HK-2 (cell line): ENCODE data around the gene HDAC3.

ENCODE experiments used
- DNase-seq: peaks from one replicate; pipeline ENCODE4 v3.0.0-alpha.2; 2018; ENCODE audit not compliant: unreplicated experiment

HDAC3 gene

DNA sequence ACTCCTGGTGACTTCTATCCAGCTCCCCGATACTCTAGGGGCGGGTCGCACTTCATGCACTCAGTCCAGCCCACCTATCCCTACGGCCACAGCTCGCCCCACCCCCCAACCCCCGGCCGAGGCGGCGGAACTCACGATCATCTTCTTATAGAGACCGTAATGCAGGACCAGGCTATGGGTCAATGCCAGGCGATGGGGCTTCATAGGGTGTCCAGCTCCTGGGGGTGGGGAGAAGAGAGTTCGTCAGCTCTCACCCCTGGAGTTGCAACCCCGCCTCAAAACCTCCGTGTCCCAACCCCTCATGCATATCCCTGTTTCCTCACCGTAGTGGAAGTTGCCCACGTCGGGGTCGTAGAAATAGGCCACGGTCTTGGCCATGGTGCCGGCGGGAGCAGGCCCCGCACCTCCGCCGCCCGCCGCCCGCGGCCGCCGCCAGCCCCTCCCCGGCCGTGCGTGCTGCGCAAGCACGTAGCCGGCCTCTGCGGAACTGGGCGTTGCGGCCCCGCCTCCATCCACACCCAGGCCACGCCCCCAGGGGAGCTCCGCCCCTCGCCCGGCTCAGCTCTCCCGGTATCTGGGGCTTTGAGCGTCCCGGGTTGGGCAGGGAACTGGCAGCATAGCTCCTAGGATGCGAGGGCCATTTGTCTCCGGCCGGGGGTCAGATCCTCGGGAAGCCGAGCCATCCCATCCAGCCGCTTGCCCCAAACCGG is at the start of gene HDAC3, which contains the start of gene RELL2:
TSS of gene HDAC3 (minus strand) at position 437 of the 710 bp plus-strand sequence. CDS start at position 378, 59 bp downstream.
TSS of gene RELL2 (plus strand) at position 585 of the 710 bp plus-strand sequence. CDS start 1,229 bp downstream, outside the sequence.
- peak; percentile 86 for DNase-seq

DNA sequence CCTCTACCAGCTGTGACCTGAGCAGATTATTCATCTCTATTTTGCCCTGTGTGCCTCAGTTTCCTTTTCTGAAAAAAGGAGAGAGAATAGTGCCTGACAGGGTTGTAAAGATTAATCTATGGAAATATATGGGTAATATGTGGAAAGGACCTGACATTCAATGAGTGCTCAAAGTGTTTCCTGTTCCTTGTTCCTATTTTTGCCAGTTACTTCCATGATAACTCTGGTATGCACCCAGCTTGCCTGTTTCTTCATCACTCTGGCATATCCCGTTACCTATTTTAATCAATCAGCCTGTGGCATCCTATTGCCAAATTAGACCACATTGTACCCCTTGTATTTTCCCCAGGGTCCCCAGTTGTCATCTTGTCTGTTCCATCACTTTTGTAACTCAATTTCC is 48.9 kb upstream of the HDAC3 start:
- no peak for DNase-seq

DNA sequence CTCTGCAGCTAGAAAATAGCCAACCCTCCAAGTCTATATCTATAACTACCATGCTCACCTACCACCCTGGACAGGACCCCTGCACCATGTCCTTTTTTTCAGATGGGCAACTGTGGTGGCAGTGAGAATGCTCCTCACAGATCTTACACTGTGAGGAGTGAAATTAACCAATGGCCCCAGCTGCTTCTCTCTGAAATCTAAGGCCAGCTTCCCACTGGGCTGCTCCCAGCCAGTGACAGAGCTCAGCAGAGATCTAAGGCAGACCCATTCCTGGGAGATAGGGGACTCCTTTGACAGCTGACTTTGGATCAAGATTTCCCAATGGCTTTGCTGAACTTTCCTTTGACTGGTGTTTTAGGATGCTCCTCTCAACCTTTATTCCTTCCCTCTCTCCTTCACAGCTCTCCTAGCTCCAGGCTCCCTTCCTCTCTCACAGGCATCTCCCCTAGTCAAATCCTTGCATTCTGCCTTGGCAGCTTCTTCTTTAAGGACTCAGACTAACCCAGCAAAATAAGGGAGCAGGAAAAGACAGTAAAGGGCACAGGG is 47.0 kb upstream of the HDAC3 start:
- DNase-seq, result no peak

DNA sequence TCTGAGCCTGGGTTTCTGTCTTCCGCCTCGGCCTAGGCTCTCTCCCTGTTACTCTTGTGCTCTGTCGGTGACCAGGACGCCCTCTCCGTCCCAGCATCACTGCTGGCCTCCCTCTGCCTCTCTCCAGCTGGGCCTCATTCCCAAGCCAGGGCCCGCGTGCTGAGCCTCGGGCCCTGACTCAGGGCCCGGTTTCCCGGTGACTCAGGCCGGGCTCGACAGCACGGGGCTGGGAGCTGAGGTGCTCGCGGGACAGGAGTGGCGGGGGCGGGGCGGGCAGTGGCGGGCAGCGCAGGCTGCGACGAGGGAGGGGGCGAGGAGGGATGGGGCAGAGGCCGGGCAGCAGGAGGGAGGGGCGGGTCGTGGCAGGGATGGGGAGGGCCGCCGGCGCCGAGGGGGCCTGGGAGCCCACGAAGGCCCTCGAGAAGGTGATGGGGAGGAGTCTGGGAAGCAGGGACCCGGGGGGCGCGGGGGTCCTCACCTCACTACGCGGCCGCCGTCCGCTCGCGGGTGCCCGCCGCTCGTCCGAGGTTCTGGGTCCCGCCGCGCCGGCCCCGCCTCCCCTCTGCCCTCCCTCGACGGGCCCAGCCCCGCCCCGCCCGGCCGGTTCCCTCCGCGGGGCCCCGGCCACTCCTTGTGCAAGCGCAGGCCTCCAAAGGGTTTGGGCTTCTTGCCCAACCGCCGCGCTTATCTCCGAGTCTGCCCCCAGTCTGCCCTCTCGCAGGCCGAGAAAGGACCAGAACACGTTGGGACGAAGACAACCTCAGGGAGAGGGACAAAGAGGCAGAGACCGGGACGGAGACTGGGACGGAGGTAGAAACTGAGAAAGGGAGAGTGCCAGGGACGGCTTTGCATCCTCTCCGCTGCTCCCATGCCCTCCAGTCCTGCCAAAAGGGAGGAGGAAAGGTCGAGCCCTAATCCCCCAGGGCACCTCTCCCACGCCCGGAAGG is 45.3 kb upstream of the HDAC3 start, which contains the start of gene ARAP3:
TSS of gene ARAP3 (minus strand) at position 536 of the 947 bp plus-strand sequence. CDS start 1,744 bp downstream, outside the sequence.
- DNase-seq, result peak; percentile 84

DNA sequence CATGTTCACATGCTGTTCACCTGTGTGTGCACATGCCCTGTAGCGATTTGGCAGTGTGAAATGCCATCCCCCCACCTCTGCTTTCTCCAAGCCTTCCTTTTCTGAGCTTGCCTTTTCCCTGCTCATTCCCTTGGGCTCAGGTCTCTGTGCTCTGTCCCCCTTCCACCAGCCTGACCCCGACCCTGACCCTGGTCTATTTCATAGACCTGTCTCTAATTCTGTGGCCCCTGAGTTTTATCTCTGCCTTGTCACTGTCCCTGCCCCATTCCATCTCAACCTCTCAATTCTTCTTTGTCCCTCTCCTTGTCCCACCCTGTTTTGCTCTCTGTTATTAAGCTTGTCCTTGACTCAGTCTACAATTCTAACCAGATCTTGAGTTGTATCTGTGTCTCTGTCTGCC is 44.6 kb upstream of the HDAC3 start:
- no peak for DNase-seq

DNA sequence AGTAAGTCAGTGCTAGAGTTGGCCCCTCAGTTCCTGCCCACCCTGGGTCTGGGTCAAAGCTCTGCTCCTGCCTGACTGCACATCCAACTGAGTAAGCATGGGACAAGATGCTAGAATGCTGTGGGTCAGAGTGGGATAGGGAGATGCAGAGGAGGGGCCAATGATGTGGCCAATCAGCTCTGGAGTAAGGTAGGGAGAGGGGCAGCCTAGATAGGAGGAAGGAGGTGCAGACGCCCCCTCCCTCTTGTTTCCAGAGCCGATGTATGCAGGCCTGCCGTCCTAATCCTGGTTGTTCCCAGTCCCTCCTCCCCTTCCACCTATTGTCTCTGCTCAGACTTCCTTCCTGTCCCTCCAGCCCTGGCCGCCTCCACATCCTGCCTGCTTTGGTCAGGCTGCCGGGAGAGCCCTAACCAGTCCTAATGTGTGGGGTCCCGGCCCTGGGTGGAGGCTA is 44.1 kb upstream of the HDAC3 start:
- peak; percentile 65 for DNase-seq

DNA sequence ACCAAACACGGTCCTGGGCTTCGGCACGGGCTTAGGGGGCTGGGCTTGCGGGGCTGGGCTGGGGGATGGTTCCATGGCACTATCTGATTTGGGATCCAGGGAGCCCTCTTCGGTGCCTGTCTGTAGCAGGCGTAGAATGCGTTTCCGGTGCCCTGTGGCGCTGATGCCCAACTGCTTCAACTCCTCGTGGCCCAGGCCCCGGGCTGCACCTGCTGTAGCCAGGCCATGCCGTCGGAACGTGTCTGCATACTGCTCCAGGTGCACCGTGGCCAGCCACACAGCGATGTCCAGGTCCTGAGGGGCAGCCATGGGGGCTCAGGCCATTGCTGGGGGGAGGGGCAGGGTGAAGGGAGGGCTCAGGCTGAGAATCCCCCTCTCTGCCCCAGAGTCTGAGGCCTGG is 43.5 kb upstream of the HDAC3 start:
- no peak for DNase-seq

DNA sequence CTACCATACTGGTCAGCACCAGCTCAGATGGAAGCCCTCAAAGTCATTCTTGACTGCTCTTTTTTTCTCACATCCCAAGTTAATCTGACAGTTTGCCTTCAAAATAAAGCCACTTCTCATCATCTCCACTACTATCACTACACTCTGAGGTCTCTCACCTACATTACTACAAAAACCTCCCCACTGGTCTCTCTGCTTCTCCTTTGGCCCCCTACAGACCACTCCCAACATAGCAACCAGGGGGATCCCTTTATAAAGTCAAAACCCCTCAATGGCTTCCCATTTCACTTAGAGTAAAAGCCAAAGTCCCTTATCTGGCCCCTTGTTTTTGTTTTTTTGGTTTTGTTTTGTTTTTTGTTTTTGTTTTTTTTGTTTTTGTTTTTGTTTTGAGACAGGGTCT is 40.8 kb upstream of the HDAC3 start:
- DNase-seq, result no peak

DNA sequence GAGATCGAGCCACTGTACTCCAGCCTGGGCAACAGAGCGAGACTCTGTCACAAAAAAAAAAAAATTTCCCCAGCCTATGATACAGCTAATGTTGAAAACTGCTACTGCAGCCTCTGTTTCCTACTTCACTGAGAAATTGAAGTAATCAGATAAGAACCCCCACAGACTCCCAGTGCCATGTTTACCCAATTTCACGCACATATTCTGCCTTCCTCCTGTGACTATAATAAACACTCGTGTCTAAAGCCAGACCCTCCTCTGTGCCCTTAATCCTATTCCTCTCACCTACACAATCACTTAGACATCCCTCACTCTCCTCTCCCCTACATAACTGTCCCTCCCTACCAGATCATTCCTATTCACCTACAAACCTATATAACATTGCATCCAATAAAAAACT is 39.0 kb upstream of the HDAC3 start:
- no peak for DNase-seq

DNA sequence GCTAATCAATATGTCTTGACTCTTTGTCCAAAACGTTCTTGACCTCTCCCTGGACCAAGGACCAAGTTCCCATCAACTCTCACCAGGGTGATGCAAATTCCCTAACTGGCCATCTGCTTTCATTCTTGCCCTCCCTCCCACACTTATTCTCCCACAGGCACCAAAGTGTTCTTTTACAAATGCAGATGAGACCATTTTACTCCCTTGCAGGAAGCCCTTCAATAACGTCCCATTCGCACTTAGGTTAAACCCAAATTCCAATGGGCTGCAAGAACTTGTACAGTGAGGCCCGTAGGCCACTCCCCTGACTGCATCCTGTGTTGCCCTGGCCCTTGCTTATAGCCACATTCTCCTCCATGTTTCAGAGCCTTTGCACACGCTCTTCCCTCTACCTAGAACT is 38.1 kb upstream of the HDAC3 start:
- no peak for DNase-seq

DNA sequence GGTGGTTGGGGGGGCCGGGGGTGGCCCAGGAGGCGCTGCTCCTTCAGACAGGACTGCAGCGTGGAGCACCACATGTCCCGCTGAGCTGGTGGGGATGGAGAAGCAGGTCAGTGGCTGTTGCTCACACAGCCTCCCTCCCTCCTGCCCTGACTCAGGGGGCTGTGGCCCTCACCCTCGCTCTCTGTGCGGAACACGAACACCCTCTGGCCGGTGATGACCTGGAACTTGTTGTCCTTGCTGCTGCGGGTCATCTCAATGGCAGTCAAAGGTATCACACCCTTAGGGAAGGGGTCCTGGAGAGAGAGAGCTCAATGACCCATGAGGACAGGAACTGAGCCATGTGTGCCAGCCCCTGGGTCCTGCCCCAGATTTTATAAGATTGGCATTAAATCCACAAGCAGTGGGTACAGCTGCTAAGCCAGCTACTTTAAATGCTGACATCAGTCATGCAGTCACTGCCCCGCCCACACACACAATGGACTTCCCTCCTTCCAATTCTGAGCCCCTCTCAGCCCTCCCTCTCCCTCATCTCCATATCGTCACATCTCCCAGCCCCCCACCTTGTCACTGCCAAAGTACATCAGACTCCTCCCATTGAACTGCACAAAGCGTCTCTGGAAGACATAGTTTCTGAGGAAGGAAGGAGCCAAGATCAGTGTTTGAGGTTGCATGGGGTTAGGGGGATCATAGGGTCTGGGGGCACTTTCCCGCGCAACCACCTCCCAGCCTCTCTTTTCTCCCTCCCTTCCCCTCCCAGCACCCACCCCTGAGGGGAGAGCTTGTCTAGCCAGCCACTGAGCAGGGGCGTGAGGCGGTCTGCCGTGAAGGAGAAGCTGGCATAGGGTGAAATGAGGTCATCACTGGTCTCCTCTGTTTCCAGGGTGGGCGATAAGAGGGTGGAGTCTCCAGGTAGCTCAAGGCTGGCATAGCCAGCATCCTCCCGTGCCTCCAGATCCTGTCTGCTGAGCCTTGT is 36.5 kb upstream of the HDAC3 start:
- no peak for DNase-seq

DNA sequence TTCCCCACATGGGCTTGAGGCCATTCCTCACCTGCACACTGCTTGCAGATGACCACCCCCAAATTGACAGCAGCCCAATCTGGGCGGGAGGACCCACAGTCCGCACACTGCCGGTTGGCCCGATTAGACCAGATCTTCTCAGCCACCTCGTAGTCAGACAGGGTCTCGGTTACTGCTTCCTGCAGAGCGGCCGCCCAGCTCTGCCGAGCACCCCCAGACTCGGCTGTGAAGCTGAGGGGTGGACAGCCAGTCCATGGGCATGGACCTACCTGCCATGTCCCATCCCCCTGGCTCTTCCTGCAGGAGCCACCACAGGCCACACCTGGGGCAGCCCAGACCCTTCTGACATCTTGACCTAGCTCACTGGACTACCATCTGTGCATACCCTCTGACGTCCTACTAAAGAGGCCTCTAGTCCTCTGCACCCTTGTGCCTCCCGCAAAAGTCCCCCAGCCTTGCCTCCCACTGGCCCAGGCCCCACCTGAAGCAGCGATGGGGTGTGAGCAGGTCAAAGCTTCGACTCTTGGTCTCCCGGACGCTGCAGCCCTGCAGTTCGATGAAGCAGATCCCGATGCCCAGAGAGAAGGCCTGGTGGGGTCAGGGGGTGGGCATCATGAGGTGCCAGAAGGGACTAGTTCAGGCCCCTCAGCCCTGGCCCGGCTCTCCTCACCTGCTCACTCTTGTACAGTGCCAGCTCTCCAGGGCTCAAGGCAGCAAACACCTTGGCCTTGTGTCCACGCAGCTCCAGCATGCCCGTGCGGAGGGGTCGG is 35.6 kb upstream of the HDAC3 start:
- no peak for DNase-seq

DNA sequence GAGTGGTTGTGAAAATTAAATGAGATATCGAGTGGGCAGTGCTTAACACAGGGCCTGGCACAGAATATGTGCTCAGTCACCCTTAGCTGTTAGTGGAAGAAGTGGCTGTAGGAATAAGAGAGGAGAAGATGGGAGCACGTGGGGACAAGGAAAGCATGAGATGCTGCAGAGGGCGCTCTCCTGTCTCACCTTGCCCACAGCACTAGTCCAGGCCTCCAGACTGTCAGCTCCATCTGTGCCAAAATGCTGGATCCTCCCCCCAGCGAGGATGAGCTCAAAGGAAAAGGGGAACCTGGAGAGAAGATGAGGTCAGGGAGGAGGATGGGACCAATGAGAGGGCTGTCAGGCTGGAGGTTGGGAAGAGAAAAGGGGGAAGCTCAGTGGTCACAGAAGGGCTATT is 32.9 kb upstream of the HDAC3 start:
- DNase-seq, result no peak

DNA sequence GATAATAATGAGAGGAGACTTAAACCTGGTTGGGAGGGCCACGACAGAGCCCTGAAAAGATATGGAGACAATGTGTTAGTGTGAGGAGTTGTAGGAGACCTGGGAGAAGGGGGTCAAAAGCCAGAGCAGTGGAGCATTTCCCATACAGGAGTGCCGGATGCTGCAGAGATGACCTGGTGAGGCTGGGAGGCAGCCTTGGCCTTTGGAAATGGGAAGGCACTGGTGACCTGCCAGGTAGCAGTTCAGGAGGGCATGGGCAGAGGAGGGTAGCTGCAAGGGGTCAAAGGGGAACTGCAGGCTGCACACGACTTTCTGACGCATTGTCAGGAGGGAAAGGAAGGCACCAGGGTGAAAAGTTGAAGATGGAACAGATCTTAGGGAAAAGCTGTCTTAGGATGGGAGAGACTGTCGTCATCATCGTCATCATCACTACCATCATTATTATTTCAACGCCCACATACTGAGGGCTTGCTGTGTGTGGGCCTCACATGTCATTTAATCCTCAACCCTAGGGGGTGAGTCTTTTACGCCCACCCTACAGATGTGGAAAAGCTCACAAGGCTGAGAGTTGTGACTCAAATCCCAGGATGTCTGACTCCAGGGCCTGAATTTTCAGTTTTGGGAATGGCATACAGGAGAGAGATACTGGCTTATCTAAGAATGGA is 32.1 kb upstream of the HDAC3 start:
- DNase-seq, result no peak

DNA sequence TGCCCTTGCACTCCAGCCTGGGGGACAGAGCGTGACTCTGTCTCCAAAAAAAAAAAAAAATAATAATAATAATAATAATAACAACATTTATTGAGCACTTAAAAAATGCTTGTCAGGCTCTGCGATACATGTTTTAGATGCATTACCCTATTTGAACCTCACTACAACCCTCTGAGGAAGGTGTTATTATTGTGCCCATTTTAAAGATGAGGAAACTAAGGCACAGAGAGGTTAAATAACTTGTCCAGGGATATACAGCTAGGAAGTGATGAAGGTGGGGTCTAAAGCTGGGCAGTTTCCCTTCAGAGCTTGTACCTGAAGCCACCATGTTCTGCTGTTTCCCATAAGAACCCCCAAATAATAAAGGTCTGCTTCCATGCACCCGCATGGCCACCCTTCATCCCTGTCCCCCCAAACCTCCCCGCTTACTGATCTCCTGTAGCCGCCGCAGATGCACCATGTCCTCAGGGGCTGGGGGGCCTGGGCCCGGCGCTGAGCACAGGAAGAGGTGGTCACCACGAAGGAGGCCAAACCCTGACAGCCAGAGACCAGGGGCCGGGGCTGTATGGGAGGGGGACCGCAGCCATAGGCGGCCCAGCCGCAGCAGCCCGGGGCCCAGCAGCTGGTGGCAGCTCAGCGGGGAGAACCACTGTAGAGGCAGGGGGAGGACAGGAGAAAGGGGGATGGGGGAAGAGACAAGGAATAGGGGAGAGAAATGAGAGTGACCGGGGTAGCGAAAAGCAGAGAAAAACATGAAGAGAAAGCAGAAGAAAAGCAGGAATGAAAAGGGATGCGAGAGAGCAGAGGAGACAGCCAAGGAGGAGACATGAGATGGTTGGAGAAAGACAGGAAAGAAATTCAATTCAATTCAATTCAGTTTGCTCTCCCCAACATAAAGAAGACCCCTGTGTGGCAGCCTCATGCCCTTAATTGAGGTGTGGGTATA is 29.6 kb upstream of the HDAC3 start:
- DNase-seq, result no peak

DNA sequence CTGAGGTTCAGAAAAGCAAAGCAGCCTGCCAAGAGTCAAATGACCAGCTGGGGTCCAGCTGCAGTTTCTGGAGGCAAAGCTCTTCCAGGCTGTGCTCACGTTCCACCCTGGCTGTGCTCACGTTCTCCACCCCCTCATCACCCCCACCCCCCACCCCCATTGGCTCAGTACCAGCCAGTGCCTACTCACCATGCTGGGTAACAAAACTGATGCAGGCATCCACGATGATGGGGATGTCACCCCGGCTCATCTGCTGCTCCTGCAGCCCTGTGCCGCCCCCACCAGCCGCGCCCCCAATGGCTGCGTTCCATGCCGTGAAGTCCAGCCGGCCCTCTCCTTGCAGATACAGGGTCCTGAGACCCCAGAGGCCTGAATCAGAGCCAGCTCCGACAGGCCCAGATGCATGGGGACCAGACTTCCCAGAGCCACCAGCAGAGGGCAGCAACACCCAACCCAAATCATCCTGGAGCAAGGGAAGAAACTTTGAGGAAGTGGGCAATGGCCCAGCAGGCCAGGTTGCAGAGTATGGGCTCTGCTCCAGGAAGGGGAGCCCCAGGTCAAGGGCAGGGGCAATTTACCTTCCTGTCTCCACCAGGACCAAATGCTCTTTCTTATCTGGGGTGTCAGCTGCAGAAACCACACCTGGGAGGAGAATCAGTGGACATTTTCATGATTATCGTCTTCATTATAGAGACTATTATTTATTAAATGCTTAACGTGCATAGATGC is 28.2 kb upstream of the HDAC3 start:
- peak; percentile 68 for DNase-seq

DNA sequence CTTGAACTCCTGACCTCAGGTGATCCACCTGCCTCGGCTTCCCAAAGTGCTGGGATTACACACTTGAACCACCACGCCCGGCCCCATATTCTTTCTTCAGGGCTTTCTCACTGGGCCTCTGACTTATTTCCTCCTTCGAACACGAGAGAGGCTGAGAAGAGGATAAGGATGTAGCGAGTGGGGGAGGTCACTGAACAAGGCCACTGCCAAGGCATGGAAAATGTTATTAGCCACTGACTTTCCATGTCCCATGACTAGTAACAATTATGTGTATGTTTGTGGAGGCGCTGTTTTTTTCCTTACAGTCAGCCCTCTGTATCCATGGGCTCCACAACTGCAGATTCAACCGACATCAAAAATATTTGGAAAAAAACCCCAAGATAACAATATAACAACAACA is 26.9 kb upstream of the HDAC3 start:
- DNase-seq, result no peak

DNA sequence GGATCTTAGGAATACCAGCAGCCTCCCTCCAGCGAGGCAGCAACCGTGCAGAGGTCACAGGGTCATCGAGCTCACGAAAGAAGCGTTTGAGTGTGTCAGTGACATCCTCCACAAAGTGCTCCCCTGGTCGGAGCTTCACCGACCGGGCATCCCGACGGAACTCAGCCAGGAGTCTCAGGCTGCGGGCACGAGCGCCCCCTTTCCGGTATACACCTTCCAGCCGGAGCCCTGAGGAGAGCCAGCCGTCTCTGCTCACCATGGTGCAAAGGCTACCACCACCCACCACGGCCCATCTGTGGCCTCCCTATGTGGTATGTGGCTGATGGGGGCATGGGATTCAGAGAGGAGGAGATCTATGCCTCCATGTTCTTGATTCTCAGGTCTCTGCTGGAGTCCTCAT is 25.4 kb upstream of the HDAC3 start:
- no peak for DNase-seq
